DND-41 (cell line): ENCODE results near the gene EDIL3.

Experiments used
- EZH2 ChIP-seq: IDR thresholded peaks from 3 replicates; pipeline ENCODE4 v1.6.1; 2012; ENCODE audit warnings: borderline replicate concordance, low read depth, mild to moderate bottlenecking, moderate library complexity, low read length, inconsistent platforms; ENCODE audit not compliant: severe bottlenecking
- TF ChIP-seq, protein P1 (sequence below): IDR thresholded peaks from 2 replicates; pipeline ENCODE4 v1.5.1; 2012; ENCODE audit warnings: borderline replicate concordance, low read length, moderate library complexity, mild to moderate bottlenecking; ENCODE audit not compliant: poor library complexity, severe bottlenecking; ENCODE audit errors: extremely low read depth

DNA sequence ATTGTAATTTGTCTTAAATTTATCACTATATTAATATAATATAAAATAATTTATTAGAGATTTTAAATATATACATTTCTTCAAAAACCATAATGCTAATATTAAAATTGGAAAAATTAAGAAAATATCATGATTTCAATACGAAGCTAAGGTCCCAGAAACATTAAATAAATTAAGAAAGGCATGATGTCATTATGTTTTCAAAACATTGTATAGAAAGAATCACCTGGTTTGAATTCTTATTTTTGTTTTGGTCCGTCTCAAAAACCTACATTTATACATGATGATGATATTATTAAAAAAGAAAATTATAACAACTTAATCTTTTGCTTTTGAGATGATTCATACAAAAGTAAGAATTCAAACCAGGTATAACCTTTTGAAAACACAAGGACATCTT lies 8.2 kb upstream of the EDIL3 start:
- TF ChIP-seq, protein P1, sequence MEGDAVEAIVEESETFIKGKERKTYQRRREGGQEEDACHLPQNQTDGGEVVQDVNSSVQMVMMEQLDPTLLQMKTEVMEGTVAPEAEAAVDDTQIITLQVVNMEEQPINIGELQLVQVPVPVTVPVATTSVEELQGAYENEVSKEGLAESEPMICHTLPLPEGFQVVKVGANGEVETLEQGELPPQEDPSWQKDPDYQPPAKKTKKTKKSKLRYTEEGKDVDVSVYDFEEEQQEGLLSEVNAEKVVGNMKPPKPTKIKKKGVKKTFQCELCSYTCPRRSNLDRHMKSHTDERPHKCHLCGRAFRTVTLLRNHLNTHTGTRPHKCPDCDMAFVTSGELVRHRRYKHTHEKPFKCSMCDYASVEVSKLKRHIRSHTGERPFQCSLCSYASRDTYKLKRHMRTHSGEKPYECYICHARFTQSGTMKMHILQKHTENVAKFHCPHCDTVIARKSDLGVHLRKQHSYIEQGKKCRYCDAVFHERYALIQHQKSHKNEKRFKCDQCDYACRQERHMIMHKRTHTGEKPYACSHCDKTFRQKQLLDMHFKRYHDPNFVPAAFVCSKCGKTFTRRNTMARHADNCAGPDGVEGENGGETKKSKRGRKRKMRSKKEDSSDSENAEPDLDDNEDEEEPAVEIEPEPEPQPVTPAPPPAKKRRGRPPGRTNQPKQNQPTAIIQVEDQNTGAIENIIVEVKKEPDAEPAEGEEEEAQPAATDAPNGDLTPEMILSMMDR = no peak
- no peak for TF ChIP-seq EZH2
